Astrocyte of the cerebellum (primary cell): Measurements from ENCODE around the gene STRBP.
"Not testable (repeated sequence)": the region's sequence is repeated elsewhere in the genome, so short reads cannot be mapped to it uniquely, and the experiment has no call there.

Source experiments
- DNase-seq: peaks from one replicate; pipeline ENCODE4 v3.0.0-alpha.2; 2011; ENCODE audit warnings: low read depth
- H3K4me3 ChIP-seq: 2 replicates; pipeline ENCODE4 v1.5.1; 2011; ENCODE audit warnings: mild to moderate bottlenecking, low read depth, low read length, moderate library complexity
- CTCF ChIP-seq: IDR thresholded peaks from 2 replicates; pipeline ENCODE4 v1.5.1; 2012; ENCODE audit warnings: low read length, low read depth, moderate library complexity, mild to moderate bottlenecking; ENCODE audit errors: missing control alignments
- in situ Hi-C: cut with HindIII; loops from 2 replicates; pipeline ENCODE4 v1.10.0; 2017; ENCODE audit warnings: low sequenced_read_pairs

The STRBP gene

GRCh38 chr9:123284656-123285055 is 16.3 kb upstream of the STRBP start:
- no peak overlapping the region for H3K4me3 ChIP-seq
- no peak for TF ChIP-seq CTCF
- DNase-seq, result no peak
- in situ Hi-C loops, result no loop called here

- no peak for TF ChIP-seq CTCF
Measured at GRCh38 chr9:123283455-123283854, 15.1 kb upstream of the STRBP start.

GRCh38 chr9:123283048-123283408 is 14.6 kb upstream of the STRBP start:
- DNase-seq, result no peak
- TF ChIP-seq CTCF, result no peak
- H3K4me3 ChIP-seq, result no peak overlapping the region
- in situ Hi-C loops, result no loop called here

More at GRCh38 chr9:123283455-123283854, 15.1 kb upstream of the STRBP start:
- H3K4me3 ChIP-seq, result no peak overlapping the region
- DNase-seq, result no peak
- in situ Hi-C loops, result no loop called here

- no peak for DNase-seq
- no peak for TF ChIP-seq CTCF
- H3K4me3 ChIP-seq, result no peak overlapping the region
- in situ Hi-C loops, result no loop called here
Measured at GRCh38 chr9:123282362-123283047, 14.1 kb upstream of the STRBP start.

- no peak for DNase-seq
- in situ Hi-C loops, result no loop called here
- TF ChIP-seq CTCF, result no peak
- H3K4me3 ChIP-seq, result no peak overlapping the region
Measured at GRCh38 chr9:123281659-123282350, 13.4 kb upstream of the STRBP start.

- in situ Hi-C loops, DNase-seq, H3K4me3 ChIP-seq: not testable (repeated sequence)
Measured at GRCh38 chr9:123278879-123279493, 10.6 kb upstream of the STRBP start.

GRCh38 chr9:123278361-123278760 is 10.0 kb upstream of the STRBP start:
- in situ Hi-C loops, result no loop called here
- TF ChIP-seq CTCF, result no peak
- no peak for DNase-seq
- H3K4me3 ChIP-seq, result no peak overlapping the region
